Measurements from ENCODE around the gene SULT2B1. TPM values are rescaled to one million over a fixed set of nuclear protein-coding genes. Genes with fewer than 3 reads are reported as not detected.

SULT2B1 gene
- total RNA-seq, 5 donors from 2014 or later (not counting 1 experiment from before 2014, with no cell fraction given) = not detected

DNA sequence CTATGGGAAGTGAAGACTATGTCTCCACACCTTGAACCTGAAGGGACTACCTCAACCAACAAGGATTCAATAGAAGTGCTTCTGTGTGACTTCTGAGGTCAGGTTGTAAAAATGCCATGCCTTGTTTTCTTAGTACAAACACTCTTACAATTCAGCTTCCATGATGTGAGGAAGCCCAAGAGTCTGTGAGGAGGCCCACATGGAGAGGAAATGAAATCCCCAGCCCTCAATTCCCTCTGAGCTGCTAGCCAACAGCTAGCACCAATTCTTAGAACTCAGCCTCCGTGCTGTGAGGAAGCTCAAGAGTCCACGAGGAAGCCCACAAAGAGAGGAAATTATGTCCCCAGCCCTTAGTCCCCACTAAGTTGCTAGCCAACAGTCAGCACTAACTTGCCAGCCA lies 27.8 kb upstream of the SULT2B1 start:
- peaks cover 4 to 5% of the 10 kb centered on the region in 2 donors for H3K27me3 Mint-ChIP-seq
- CTCF ChIA-PET = no interaction called here
- 100% methylated on average over 1 of the region's 2 CpGs for WGBS (ENCODE audit: insufficient coverage)
- no peaks in the 10 kb centered on the region for H3K4me1 Mint-ChIP-seq
- Histone ChIP-seq H3K27me3 (replicated peaks in 1 of 2; ENCODE audit: control insufficient read depth in 2 of 2, extremely low read depth in 1 of 2, insufficient read depth in 2 of 2, low read length in 1 of 2) (peaks cover 0 to 16% of the 10 kb centered on the region in 2 experiments), H3K36me3 (ENCODE audit: control insufficient read depth in 2 of 2, extremely low read depth in 1 of 2, insufficient read depth in 1 of 2, low read length in 1 of 2) (no peaks in the 10 kb centered on the region), H3K4me1 (ENCODE audit: control insufficient read depth in 1 of 2, extremely low read depth in 1 of 2, insufficient read depth in 2 of 2, low read length in 2 of 2) (no peaks in the 10 kb centered on the region), H3K4me3 (ENCODE audit: control insufficient read depth in 1 of 2, extremely low read depth in 1 of 2, low read length in 1 of 2) (no peak overlapping the region), H3K27ac (ENCODE audit: low read length) (no peak overlapping the region), H3K9me3 (no peaks in the 10 kb centered on the region)
- H3K36me3 Mint-ChIP-seq = peaks cover 10% of the 10 kb centered on the region
- H3K27ac Mint-ChIP-seq = no peak overlapping the region
- H3K4me3 Mint-ChIP-seq = no peak overlapping the region
- ATAC-seq (replicated peaks in 1 of 4) (no peak), DNase-seq (no peak)
- H3K9me3 Mint-ChIP-seq = peaks cover 4 to 25% (median 23%) of the 10 kb centered on the region in 3 donors
- POLR2A ChIA-PET = interaction anchor here in 1 of 2 donors (0.6 kb wide), 1 partner anchor 51 kb away, joined by 19 read pairs; no protein-coding TSS in a partner anchor

DNA sequence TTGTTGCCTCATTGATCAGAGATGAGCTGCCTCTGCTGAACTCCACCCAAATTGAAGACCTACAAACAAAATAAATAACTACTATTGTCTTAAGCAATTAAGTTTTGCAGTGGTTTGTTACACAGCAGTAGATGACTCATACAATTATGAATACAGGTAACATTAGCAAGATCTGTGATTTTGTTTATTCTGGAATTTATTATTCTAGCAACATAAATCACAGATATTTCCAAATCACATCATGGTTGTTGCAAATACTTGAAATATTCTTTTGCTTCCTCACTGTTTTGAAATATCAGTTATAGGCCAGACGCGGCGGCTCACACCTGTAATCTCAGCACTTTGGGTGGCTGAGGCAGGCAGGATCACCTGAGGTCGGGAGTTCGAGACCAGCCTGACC lies 27.2 kb upstream of the SULT2B1 start:
- H3K36me3 Mint-ChIP-seq = peaks cover 10% of the 10 kb centered on the region
- WGBS (ENCODE audit: insufficient coverage) = 100% methylated on average over 4 of the region's 5 CpGs
- POLR2A ChIA-PET = interaction anchor here in 1 of 2 donors (0.6 kb wide), 1 partner anchor 50 kb away, joined by 19 read pairs; no protein-coding TSS in a partner anchor

DNA sequence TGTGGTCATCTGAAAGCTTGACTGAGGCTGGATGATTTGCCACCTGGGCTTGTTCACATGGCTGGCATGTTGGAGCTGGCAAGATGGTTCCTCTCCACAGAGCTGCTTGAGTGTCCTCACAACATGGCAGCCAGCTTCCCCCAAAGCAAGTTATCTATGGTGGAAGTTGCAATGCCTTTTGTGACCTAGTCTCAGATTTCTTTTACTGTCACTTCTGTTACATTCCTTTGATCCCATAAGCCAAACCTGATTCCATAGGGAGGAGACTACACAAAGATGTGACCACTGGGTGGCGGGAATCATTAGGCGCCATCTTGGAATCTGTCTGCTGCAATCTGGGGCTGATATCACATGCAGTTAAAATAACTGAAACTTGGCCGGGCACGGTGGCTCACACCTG lies 22.8 kb upstream of the SULT2B1 start:
- Histone ChIP-seq H3K4me1 (ENCODE audit: control insufficient read depth in 1 of 2, extremely low read depth in 1 of 2, insufficient read depth in 2 of 2, low read length in 2 of 2) (no peaks in the 10 kb centered on the region), H3K27ac (ENCODE audit: low read length) (no peak overlapping the region), H3K36me3 (ENCODE audit: control insufficient read depth in 2 of 2, extremely low read depth in 1 of 2, insufficient read depth in 1 of 2, low read length in 1 of 2) (no peaks in the 10 kb centered on the region), H3K4me3 (ENCODE audit: control insufficient read depth in 1 of 2, extremely low read depth in 1 of 2, low read length in 1 of 2) (no peak overlapping the region), H3K9me3 (no peaks in the 10 kb centered on the region), H3K27me3 (replicated peaks in 1 of 2; ENCODE audit: control insufficient read depth in 2 of 2, extremely low read depth in 1 of 2, insufficient read depth in 2 of 2, low read length in 1 of 2) (peaks cover 0 to 14% of the 10 kb centered on the region in 2 experiments)
- ChIA-PET CTCF (no interaction called here), POLR2A (no interaction called here)
- Mint-ChIP-seq H3K4me1 (no peaks in the 10 kb centered on the region), H3K9me3 (peaks cover 2 to 25% (median 24%) of the 10 kb centered on the region in 3 donors), H3K36me3 (peaks cover 8% of the 10 kb centered on the region), H3K27ac (no peak overlapping the region), H3K27me3 (peaks cover 2 to 13% of the 10 kb centered on the region in 2 donors), H3K4me3 (no peak overlapping the region)
- WGBS (ENCODE audit: insufficient coverage) = 94% methylated on average over 4 of the region's 4 CpGs
- no peak for ATAC-seq (replicated peaks in 1 of 4)
- no peak for DNase-seq

More for the DNA sequence above, 27.2 kb upstream of the SULT2B1 start:
- Histone ChIP-seq H3K9me3 (no peaks in the 10 kb centered on the region), H3K36me3 (ENCODE audit: control insufficient read depth in 2 of 2, extremely low read depth in 1 of 2, insufficient read depth in 1 of 2, low read length in 1 of 2) (no peaks in the 10 kb centered on the region), H3K4me3 (ENCODE audit: control insufficient read depth in 1 of 2, extremely low read depth in 1 of 2, low read length in 1 of 2) (no peak overlapping the region), H3K27me3 (replicated peaks in 1 of 2; ENCODE audit: control insufficient read depth in 2 of 2, extremely low read depth in 1 of 2, insufficient read depth in 2 of 2, low read length in 1 of 2) (peaks cover 0 to 16% of the 10 kb centered on the region in 2 experiments), H3K27ac (ENCODE audit: low read length) (no peak overlapping the region), H3K4me1 (ENCODE audit: control insufficient read depth in 1 of 2, extremely low read depth in 1 of 2, insufficient read depth in 2 of 2, low read length in 2 of 2) (no peaks in the 10 kb centered on the region)
- CTCF ChIA-PET = no interaction called here
- H3K9me3 Mint-ChIP-seq = peaks cover 4 to 27% (median 25%) of the 10 kb centered on the region in 3 donors
- H3K27ac Mint-ChIP-seq = no peak overlapping the region
- ATAC-seq (replicated peaks in 1 of 4) = no peak
- H3K4me3 Mint-ChIP-seq = no peak overlapping the region
- H3K27me3 Mint-ChIP-seq = peaks cover 4 to 5% of the 10 kb centered on the region in 2 donors
- DNase-seq = no peak
- H3K4me1 Mint-ChIP-seq = no peaks in the 10 kb centered on the region

DNA sequence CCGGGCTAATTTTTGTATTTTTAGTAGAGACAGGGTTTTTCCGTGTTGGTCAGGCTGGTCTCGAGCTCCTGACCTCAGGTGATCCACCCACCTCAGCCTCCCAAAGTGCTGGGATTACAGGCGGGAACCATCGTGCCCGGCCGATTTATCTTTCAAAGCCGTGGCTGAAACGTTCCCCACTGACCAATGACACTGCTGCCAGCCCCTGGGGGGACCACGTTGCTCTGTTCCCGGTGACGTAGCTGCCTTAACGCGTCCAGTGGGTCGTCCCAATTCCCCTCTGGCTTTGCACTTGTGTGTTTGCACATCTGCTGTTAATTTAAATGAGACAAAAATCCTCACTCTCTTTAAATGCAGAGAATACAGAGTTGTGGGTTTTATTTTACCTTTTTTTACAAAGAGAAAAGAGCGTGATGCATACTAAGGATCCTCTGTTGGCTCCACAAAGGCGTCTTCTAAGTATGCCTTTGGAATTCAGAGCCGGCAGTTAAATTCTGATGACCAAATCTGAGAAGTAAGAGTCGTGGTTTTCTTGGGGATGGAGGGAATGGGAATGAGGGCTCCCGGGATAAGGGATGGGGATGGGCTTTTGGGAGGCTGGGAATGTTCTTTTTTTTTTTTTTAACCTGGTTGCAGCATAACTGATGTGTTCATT lies 21.8 kb upstream of the SULT2B1 start:
- H3K4me1 Mint-ChIP-seq = no peaks in the 10 kb centered on the region
- ATAC-seq (replicated peaks in 1 of 4) = no peak
- Histone ChIP-seq H3K36me3 (ENCODE audit: control insufficient read depth in 2 of 2, extremely low read depth in 1 of 2, insufficient read depth in 1 of 2, low read length in 1 of 2) (no peaks in the 10 kb centered on the region), H3K9me3 (no peaks in the 10 kb centered on the region), H3K4me1 (ENCODE audit: control insufficient read depth in 1 of 2, extremely low read depth in 1 of 2, insufficient read depth in 2 of 2, low read length in 2 of 2) (no peaks in the 10 kb centered on the region), H3K4me3 (ENCODE audit: control insufficient read depth in 1 of 2, extremely low read depth in 1 of 2, low read length in 1 of 2) (no peak overlapping the region), H3K27me3 (replicated peaks in 1 of 2; ENCODE audit: control insufficient read depth in 2 of 2, extremely low read depth in 1 of 2, insufficient read depth in 2 of 2, low read length in 1 of 2) (peaks cover 0 to 14% of the 10 kb centered on the region in 2 experiments), H3K27ac (ENCODE audit: low read length) (no peak overlapping the region)
- no peak for DNase-seq
- H3K9me3 Mint-ChIP-seq = peaks cover 0 to 18% (median 17%) of the 10 kb centered on the region in 3 donors
- H3K4me3 Mint-ChIP-seq = no peak overlapping the region
- POLR2A ChIA-PET = interaction anchor here (0.6 to 0.7 kb wide), 2 partner anchors 77 to 398 kb away, joined by 3 read pairs; no protein-coding TSS in a partner anchor
- 71% methylated on average over 14 of the region's 20 CpGs for WGBS (ENCODE audit: insufficient coverage)
- no peak overlapping the region for H3K27ac Mint-ChIP-seq
- H3K27me3 Mint-ChIP-seq = peaks cover 0 to 11% of the 10 kb centered on the region in 2 donors
- CTCF ChIA-PET = no interaction called here
- peaks cover 3% of the 10 kb centered on the region for H3K36me3 Mint-ChIP-seq

DNA sequence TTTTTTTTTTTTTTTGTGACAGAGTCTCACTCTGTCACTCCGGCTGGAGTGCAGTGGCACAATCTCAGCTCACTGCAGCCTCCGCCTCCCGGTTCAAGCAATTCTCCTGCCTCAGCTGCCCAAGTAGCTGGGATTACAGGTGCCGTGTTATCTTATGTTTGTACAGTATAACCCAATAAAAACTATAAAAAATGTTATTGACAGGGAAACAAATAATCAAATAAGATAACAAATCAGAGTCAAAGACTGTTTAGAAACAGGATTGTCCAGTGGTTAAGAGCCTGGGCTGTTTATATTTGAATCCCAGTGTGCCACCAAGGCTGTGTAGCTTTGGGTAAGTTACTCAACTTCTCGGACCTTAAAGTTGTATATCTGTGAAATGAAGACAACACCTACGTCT lies 21.2 kb upstream of the SULT2B1 start:
- peaks cover 0 to 18% (median 17%) of the 10 kb centered on the region in 3 donors for H3K9me3 Mint-ChIP-seq
- CTCF ChIA-PET = no interaction called here
- DNase-seq = no peak

DNA sequence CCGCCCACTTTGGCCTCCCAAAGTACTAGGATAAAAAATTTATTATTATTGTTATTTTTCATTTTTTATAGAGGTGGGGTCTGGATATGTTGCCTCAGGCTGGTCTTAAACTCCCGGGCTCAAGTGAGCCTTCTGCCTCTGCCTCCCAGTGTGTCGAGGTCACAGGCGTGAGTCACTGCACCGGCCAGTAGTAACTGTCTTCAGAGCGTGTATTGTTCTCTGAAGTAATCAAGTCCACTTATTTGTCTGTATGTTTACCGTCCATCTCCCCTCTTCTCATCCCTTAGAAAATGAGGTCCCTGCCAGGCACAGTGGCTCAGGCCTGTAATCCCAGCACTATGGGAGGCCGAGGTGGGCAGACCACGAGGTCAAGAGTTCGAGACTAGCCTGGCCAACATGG lies 18.2 kb upstream of the SULT2B1 start:
- H3K4me1 ChIP-seq (ENCODE audit: control insufficient read depth in 1 of 2, extremely low read depth in 1 of 2, insufficient read depth in 2 of 2, low read length in 2 of 2) = no peaks in the 10 kb centered on the region
- no peak overlapping the region for H3K4me3 Mint-ChIP-seq
- H3K36me3 ChIP-seq (ENCODE audit: control insufficient read depth in 2 of 2, extremely low read depth in 1 of 2, insufficient read depth in 1 of 2, low read length in 1 of 2) = no peaks in the 10 kb centered on the region
- no peaks in the 10 kb centered on the region for H3K36me3 Mint-ChIP-seq
- 85% methylated on average over 8 of the region's 10 CpGs for WGBS (ENCODE audit: insufficient coverage)
- no peaks in the 10 kb centered on the region for H3K9me3 ChIP-seq
- ChIA-PET CTCF (no interaction called here), POLR2A (no interaction called here)
- ATAC-seq (replicated peaks in 1 of 4) (no peak), DNase-seq (no peak)
- no peaks in the 10 kb centered on the region for H3K4me1 Mint-ChIP-seq
- H3K4me3 ChIP-seq (ENCODE audit: control insufficient read depth in 1 of 2, extremely low read depth in 1 of 2, low read length in 1 of 2) = no peak overlapping the region
- H3K27ac Mint-ChIP-seq = no peak overlapping the region
- H3K9me3 Mint-ChIP-seq = peaks cover 0 to 5% (median 5%) of the 10 kb centered on the region in 3 donors
- H3K27me3 Mint-ChIP-seq = peaks cover 0 to 10% of the 10 kb centered on the region in 2 donors
- peaks cover 0 to 17% of the 10 kb centered on the region in 2 experiments for H3K27me3 ChIP-seq (replicated peaks in 1 of 2; ENCODE audit: control insufficient read depth in 2 of 2, extremely low read depth in 1 of 2, insufficient read depth in 2 of 2, low read length in 1 of 2)
- H3K27ac ChIP-seq (ENCODE audit: low read length) = no peak overlapping the region

More for the DNA sequence above, 21.2 kb upstream of the SULT2B1 start:
- no peaks in the 10 kb centered on the region for H3K4me1 ChIP-seq (ENCODE audit: control insufficient read depth in 1 of 2, extremely low read depth in 1 of 2, insufficient read depth in 2 of 2, low read length in 2 of 2)
- Mint-ChIP-seq H3K4me3 (no peak overlapping the region), H3K4me1 (no peaks in the 10 kb centered on the region), H3K36me3 (peaks cover 3% of the 10 kb centered on the region), H3K27me3 (peaks cover 0 to 11% of the 10 kb centered on the region in 2 donors), H3K27ac (no peak overlapping the region)
- H3K27ac ChIP-seq (ENCODE audit: low read length) = no peak overlapping the region
- peaks cover 0 to 14% of the 10 kb centered on the region in 2 experiments for H3K27me3 ChIP-seq (replicated peaks in 1 of 2; ENCODE audit: control insufficient read depth in 2 of 2, extremely low read depth in 1 of 2, insufficient read depth in 2 of 2, low read length in 1 of 2)
- POLR2A ChIA-PET = interaction anchor here in 1 of 2 donors (0.7 kb wide), 1 partner anchor 77 kb away, joined by 3 read pairs; no protein-coding TSS in a partner anchor
- no peaks in the 10 kb centered on the region for H3K9me3 ChIP-seq
- no peak overlapping the region for H3K4me3 ChIP-seq (ENCODE audit: control insufficient read depth in 1 of 2, extremely low read depth in 1 of 2, low read length in 1 of 2)
- 80% methylated on average over 1 of the region's 6 CpGs for WGBS (ENCODE audit: insufficient coverage)
- ATAC-seq (replicated peaks in 1 of 4) = no peak
- no peaks in the 10 kb centered on the region for H3K36me3 ChIP-seq (ENCODE audit: control insufficient read depth in 2 of 2, extremely low read depth in 1 of 2, insufficient read depth in 1 of 2, low read length in 1 of 2)
